PC-9 (cell line): ENCODE measurements around the gene TEX26.

Experiments used
- EZH2 ChIP-seq: fragments of 200-600 bp; sonication (generic); IDR thresholded peaks from 2 replicates; pipeline ENCODE4 v1.8.0; 2017; ENCODE audit warnings: antibody characterized with exemption, low read depth
- TF ChIP-seq, protein P1 (sequence below): fragments of 200-600 bp; sonication (generic); conservative IDR thresholded peaks from 2 replicates; pipeline ENCODE4 v1.6.1; 2017; ENCODE audit warnings: mixed run types, antibody characterized with exemption, mild to moderate bottlenecking, moderate library complexity

DNA sequence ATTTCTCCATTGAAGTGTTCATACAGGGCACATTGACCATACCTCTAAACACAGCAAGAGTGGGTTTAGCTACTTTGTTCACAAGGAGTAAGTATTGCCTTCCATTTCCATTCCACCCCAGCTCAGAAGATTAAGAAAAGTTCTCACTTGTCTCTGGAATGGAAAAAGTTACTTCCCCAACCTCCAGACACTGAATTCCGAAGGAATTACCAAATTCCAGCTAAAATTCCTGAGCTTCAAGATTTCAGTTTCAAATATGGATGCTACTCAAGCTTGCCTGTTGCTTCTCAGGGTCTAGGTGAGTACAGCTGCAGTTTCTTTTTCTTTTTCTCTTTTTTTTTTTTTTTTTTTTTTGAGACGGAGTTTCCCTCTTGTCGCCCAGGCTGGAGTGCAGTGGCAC, 33.6 kb downstream of the TEX26 start:
- TF ChIP-seq, protein P1, sequence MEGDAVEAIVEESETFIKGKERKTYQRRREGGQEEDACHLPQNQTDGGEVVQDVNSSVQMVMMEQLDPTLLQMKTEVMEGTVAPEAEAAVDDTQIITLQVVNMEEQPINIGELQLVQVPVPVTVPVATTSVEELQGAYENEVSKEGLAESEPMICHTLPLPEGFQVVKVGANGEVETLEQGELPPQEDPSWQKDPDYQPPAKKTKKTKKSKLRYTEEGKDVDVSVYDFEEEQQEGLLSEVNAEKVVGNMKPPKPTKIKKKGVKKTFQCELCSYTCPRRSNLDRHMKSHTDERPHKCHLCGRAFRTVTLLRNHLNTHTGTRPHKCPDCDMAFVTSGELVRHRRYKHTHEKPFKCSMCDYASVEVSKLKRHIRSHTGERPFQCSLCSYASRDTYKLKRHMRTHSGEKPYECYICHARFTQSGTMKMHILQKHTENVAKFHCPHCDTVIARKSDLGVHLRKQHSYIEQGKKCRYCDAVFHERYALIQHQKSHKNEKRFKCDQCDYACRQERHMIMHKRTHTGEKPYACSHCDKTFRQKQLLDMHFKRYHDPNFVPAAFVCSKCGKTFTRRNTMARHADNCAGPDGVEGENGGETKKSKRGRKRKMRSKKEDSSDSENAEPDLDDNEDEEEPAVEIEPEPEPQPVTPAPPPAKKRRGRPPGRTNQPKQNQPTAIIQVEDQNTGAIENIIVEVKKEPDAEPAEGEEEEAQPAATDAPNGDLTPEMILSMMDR, result no peak
- TF ChIP-seq EZH2, result no peak
